ENCODE measurements around the gene SH3BP1.

DNA sequence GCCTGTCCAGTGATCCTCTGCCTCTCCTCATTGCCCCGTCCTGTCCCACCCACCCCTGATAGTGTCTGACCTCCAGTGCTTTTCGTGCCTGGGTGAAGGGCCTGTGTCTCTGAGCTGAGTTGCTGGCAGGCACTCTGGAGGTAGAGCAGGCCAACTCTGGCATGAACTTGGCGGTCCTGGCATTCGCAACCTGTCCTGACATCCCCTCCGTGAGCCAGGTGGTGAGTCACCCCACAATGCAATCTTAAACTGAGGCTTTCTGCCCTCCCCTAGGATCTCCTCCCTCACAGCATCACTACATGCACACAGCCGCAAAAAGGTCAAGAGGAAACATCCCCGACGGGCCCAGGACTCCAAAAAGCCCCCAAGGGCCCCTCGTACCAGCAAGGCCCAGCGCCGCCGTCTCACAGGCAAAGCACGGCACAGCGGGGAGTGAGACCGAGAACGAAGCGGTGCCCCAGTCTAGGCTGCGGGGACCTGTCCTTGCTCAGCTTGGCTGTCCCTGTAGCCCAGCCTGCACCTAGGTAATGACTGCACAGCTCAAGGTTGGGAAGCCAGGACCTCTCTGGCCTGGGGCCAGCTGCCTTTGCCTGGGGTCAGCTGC, 51.5 kb downstream of the SH3BP1 start:
- TF ChIP-seq POLR2A (IDR thresholded peaks at IDR 0.05; ENCODE audit: control extremely low read depth in 1 of 2, low read depth in 2 of 2, low read length in 2 of 2): no peak
- no peak for TF ChIP-seq EZH2 (IDR thresholded peaks at IDR 0.05; ENCODE audit: low read depth, low read length, severe bottlenecking)
- TF ChIP-seq, protein P1, sequence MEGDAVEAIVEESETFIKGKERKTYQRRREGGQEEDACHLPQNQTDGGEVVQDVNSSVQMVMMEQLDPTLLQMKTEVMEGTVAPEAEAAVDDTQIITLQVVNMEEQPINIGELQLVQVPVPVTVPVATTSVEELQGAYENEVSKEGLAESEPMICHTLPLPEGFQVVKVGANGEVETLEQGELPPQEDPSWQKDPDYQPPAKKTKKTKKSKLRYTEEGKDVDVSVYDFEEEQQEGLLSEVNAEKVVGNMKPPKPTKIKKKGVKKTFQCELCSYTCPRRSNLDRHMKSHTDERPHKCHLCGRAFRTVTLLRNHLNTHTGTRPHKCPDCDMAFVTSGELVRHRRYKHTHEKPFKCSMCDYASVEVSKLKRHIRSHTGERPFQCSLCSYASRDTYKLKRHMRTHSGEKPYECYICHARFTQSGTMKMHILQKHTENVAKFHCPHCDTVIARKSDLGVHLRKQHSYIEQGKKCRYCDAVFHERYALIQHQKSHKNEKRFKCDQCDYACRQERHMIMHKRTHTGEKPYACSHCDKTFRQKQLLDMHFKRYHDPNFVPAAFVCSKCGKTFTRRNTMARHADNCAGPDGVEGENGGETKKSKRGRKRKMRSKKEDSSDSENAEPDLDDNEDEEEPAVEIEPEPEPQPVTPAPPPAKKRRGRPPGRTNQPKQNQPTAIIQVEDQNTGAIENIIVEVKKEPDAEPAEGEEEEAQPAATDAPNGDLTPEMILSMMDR (IDR thresholded peaks at IDR 0.05; ENCODE audit: control extremely low read depth in 1 of 3, insufficient read depth in 1 of 3, low read depth in 1 of 3, low read length in 3 of 3): no peak
- no peak for TF ChIP-seq MAFK (IDR thresholded peaks at IDR 0.05; ENCODE audit: low read depth, low read length)
- TF ChIP-seq POLR2AphosphoS5 (IDR thresholded peaks at IDR 0.05; ENCODE audit: low read depth, low read length): no peak
- TF ChIP-seq YY1 (IDR thresholded peaks at IDR 0.05; ENCODE audit: low read depth, low read length): no peak
- TF ChIP-seq RNF2 (IDR thresholded peaks at IDR 0.05; ENCODE audit: borderline replicate concordance, low read depth, low read length, missing control alignments, poor library complexity, severe bottlenecking): no peak
- TF ChIP-seq, protein P2, sequence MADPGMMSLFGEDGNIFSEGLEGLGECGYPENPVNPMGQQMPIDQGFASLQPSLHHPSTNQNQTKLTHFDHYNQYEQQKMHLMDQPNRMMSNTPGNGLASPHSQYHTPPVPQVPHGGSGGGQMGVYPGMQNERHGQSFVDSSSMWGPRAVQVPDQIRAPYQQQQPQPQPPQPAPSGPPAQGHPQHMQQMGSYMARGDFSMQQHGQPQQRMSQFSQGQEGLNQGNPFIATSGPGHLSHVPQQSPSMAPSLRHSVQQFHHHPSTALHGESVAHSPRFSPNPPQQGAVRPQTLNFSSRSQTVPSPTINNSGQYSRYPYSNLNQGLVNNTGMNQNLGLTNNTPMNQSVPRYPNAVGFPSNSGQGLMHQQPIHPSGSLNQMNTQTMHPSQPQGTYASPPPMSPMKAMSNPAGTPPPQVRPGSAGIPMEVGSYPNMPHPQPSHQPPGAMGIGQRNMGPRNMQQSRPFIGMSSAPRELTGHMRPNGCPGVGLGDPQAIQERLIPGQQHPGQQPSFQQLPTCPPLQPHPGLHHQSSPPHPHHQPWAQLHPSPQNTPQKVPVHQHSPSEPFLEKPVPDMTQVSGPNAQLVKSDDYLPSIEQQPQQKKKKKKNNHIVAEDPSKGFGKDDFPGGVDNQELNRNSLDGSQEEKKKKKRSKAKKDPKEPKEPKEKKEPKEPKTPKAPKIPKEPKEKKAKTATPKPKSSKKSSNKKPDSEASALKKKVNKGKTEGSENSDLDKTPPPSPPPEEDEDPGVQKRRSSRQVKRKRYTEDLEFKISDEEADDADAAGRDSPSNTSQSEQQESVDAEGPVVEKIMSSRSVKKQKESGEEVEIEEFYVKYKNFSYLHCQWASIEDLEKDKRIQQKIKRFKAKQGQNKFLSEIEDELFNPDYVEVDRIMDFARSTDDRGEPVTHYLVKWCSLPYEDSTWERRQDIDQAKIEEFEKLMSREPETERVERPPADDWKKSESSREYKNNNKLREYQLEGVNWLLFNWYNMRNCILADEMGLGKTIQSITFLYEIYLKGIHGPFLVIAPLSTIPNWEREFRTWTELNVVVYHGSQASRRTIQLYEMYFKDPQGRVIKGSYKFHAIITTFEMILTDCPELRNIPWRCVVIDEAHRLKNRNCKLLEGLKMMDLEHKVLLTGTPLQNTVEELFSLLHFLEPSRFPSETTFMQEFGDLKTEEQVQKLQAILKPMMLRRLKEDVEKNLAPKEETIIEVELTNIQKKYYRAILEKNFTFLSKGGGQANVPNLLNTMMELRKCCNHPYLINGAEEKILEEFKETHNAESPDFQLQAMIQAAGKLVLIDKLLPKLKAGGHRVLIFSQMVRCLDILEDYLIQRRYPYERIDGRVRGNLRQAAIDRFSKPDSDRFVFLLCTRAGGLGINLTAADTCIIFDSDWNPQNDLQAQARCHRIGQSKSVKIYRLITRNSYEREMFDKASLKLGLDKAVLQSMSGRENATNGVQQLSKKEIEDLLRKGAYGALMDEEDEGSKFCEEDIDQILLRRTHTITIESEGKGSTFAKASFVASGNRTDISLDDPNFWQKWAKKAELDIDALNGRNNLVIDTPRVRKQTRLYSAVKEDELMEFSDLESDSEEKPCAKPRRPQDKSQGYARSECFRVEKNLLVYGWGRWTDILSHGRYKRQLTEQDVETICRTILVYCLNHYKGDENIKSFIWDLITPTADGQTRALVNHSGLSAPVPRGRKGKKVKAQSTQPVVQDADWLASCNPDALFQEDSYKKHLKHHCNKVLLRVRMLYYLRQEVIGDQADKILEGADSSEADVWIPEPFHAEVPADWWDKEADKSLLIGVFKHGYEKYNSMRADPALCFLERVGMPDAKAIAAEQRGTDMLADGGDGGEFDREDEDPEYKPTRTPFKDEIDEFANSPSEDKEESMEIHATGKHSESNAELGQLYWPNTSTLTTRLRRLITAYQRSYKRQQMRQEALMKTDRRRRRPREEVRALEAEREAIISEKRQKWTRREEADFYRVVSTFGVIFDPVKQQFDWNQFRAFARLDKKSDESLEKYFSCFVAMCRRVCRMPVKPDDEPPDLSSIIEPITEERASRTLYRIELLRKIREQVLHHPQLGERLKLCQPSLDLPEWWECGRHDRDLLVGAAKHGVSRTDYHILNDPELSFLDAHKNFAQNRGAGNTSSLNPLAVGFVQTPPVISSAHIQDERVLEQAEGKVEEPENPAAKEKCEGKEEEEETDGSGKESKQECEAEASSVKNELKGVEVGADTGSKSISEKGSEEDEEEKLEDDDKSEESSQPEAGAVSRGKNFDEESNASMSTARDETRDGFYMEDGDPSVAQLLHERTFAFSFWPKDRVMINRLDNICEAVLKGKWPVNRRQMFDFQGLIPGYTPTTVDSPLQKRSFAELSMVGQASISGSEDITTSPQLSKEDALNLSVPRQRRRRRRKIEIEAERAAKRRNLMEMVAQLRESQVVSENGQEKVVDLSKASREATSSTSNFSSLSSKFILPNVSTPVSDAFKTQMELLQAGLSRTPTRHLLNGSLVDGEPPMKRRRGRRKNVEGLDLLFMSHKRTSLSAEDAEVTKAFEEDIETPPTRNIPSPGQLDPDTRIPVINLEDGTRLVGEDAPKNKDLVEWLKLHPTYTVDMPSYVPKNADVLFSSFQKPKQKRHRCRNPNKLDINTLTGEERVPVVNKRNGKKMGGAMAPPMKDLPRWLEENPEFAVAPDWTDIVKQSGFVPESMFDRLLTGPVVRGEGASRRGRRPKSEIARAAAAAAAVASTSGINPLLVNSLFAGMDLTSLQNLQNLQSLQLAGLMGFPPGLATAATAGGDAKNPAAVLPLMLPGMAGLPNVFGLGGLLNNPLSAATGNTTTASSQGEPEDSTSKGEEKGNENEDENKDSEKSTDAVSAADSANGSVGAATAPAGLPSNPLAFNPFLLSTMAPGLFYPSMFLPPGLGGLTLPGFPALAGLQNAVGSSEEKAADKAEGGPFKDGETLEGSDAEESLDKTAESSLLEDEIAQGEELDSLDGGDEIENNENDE (IDR thresholded peaks at IDR 0.05; ENCODE audit: insufficient replicate concordance, low read length): no peak
- TF ChIP-seq RXRA (IDR thresholded peaks at IDR 0.05; ENCODE audit: insufficient read depth, low read depth, low read length): no peak
- no peak for TF ChIP-seq TAF1 (IDR thresholded peaks at IDR 0.05; ENCODE audit: low read depth, low read length)
- no peak for TF ChIP-seq ZNF274 (IDR thresholded peaks at IDR 0.05; ENCODE audit: borderline replicate concordance, extremely low read depth, low read length)
- no peak for TF ChIP-seq CBX5 (IDR thresholded peaks at IDR 0.05; ENCODE audit: low read depth, low read length)
- no peak for TF ChIP-seq BRCA1 (IDR thresholded peaks at IDR 0.05; ENCODE audit: low read depth, low read length)
- TF ChIP-seq CREB1 (IDR thresholded peaks at IDR 0.05): no peak

Data from H1 (cell line).